Activated naive CD8-positive, alpha-beta T cell treated with anti-CD3 and anti-CD28 coated beads, Interleukin-2, amount 50 U/mL, for 24 hours (primary cell): ENCODE data around the gene ABCA4.
A peak's percentile ranks its signal among the peaks of the same experiment; 100 is the strongest.

Experiments used
- ATAC-seq: fragments of 150-1000 bp; cut with Tn5 transposase; one replicate; pipeline ENCODE4 v1.10.0; 2021
- DNase-seq: peaks from one replicate; pipeline ENCODE4 v3.0.0; 2021
- H3K27ac Mint-ChIP-seq: one replicate; pipeline ENCODE4 v1.8.0; 2021; ENCODE audit warnings: mild to moderate bottlenecking, mixed read lengths
- H3K27me3 Mint-ChIP-seq: one replicate; pipeline ENCODE4 v1.8.0; 2021; ENCODE audit warnings: mixed read lengths
- H3K36me3 Mint-ChIP-seq: one replicate; pipeline ENCODE4 v1.8.0; 2021; ENCODE audit warnings: low read depth, mixed read lengths
- H3K4me1 Mint-ChIP-seq: one replicate; pipeline ENCODE4 v1.8.0; 2021; ENCODE audit warnings: mixed read lengths
- H3K4me3 Mint-ChIP-seq: one replicate; pipeline ENCODE4 v1.8.0; 2021; ENCODE audit warnings: mild to moderate bottlenecking, moderate library complexity, mixed read lengths
- H3K9me3 Mint-ChIP-seq: one replicate; pipeline ENCODE4 v1.8.0; 2021; ENCODE audit warnings: mixed read lengths

Gene ABCA4

DNA sequence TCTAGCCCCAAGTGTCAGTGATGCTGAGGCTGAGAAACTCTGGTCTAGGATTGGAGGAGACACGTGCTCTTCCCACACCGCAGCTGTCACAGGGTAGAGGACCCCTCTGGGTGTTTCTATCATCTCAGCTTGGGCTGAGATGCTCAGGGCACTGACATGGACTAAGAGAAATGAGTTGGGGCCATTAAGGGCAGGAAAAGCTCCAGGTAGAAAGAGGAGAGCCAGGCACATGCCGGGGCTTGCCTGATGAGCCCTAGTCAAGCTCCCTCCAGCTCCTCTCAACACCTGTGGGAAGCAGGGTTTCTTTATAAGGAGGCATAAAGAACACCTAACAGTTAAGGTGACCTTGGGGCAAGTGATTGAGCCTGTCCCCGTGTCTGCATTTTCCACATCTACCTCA is 17.3 kb downstream of the ABCA4 start:
- peaks cover 19% of the 10 kb centered on the region for H3K27me3 Mint-ChIP-seq
- ATAC-seq (no peak), DNase-seq (no peak)
- H3K27ac Mint-ChIP-seq, result no peak overlapping the region
- H3K9me3 Mint-ChIP-seq, result no peaks in the 10 kb centered on the region
- peaks cover 1% of the 10 kb centered on the region for H3K4me1 Mint-ChIP-seq
- H3K4me3 Mint-ChIP-seq, result no peak overlapping the region
- H3K36me3 Mint-ChIP-seq, result no peaks in the 10 kb centered on the region

DNA sequence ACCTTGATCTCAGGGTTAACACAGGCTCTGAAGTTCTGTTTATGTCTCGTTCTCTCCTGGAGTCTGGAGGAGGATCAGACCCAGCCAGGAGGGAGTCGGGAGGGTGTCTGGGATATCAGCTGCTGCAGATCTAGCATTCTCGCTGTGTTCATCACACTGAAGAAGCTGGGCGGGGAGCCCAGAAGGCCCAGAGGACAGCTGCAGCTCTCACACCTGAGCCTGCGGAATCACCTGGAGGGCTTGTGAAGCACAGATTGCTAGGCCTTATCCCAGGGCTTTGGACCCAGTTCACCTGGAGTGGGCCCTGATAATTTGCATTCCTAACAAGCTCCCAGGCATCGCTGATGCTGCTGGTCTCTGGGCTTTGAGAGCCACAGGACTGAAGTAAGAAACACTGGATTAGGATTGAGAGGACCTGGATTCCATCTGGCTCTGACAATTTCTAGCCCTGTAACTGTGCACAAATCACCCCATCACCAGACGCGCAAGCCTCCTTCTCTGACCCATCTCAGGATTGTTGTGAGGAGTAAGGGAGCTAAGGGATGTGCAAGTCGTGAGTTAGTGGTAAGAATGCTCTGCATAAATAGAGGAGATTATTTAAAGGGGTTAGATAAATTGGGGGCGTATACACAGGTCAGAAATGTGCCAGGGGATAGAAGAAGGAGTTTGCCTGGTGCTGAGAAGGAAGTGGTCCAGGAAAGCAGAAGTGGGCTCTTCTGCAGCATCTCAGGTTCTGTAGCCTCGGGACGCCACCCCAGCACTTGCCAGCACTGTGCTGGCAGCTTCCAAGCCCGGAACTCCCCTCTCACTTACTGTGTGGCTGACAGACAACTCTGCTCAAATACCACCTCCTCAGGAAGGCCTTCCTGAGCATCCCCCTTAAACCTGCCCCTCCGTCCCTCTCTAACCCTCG is 19.1 kb downstream of the ABCA4 start:
- H3K36me3 Mint-ChIP-seq, result no peaks in the 10 kb centered on the region
- DNase-seq, result no peak
- H3K9me3 Mint-ChIP-seq, result no peaks in the 10 kb centered on the region
- no peak for ATAC-seq
- no peak overlapping the region for H3K27ac Mint-ChIP-seq
- H3K27me3 Mint-ChIP-seq, result peaks cover 8% of the 10 kb centered on the region
- H3K4me3 Mint-ChIP-seq, result no peak overlapping the region
- peaks cover 1% of the 10 kb centered on the region for H3K4me1 Mint-ChIP-seq

DNA sequence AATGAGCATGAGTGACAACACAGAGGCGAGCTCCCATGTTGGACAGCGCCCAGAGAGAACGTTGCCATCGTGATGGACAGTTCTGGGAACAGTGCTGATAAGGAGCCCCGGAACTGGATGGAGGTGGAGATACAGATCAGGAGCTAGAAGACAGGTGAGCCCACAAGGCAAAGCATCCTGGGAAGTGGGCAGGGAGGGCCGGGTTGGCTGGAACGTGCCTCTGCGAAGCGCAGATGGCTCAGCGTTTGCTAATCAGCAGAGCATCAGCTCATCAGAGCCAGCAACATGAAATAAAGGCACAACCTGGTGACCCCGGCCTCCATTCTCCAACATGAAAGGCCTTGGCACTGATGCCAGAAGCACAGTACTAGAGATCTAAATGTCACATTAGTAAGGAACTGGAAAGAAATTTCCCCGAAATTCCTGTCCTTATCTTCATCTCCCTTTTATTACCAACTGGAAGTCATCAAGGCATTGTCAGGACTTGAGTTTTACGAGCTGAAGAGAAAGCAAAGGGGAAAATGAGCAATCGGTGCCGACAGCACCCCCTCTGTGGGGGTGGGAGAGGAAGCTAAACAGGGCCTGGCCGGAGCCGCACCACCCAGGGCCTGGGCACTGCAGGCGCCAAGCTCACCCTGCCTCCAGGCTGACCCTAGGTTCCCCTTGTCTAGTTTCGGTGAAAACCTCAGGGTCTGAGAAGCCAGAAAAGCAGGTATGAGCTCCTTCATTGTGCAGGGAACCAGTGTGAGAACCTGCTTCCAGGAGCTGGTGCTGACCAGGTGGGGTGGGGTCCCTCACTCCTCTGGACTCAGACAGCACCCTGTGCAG is 19.9 kb downstream of the ABCA4 start:
- peaks cover 1% of the 10 kb centered on the region for H3K4me1 Mint-ChIP-seq
- DNase-seq (no peak), ATAC-seq (peak; percentile 9)
- no peak overlapping the region for H3K4me3 Mint-ChIP-seq
- no peak overlapping the region for H3K27ac Mint-ChIP-seq
- H3K36me3 Mint-ChIP-seq, result no peaks in the 10 kb centered on the region
- H3K27me3 Mint-ChIP-seq, result peaks cover 8% of the 10 kb centered on the region
- H3K9me3 Mint-ChIP-seq, result no peaks in the 10 kb centered on the region

DNA sequence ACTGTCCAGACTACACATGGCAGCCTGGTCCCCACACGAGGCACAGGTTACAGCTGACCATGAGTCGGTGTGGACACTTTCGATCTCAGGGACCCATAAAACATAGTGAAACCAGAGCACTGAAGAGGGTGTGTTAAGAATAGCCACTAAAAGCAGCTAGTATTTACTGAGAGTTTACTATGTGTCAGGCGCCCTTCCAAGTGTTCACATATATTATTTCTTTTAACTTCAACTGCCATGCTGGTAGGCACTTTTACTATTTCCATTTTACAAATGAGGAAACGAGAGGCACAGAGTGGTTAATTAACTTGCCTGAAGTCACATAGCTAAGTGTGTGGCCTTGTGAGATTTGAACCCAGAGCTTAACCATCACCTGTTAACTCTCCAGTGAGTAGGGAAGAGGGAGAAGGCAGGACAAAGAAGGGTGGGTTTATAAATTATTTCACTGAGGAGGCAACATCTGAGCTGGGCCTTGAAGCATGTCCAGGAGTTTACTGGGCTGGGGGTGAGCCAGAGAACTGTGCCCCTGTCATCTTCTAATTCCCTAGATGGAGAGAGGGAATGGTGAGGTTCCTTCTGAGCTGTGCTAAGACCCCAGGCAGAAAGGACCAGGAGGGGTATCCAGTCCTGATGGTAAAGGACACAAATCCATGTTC is 20.7 kb downstream of the ABCA4 start:
- no peak overlapping the region for H3K4me3 Mint-ChIP-seq
- H3K9me3 Mint-ChIP-seq, result no peaks in the 10 kb centered on the region
- H3K27ac Mint-ChIP-seq, result no peak overlapping the region
- DNase-seq (no peak), ATAC-seq (no peak)
- peaks cover 7% of the 10 kb centered on the region for H3K27me3 Mint-ChIP-seq
- H3K4me1 Mint-ChIP-seq, result peaks cover 1% of the 10 kb centered on the region
- no peaks in the 10 kb centered on the region for H3K36me3 Mint-ChIP-seq

DNA sequence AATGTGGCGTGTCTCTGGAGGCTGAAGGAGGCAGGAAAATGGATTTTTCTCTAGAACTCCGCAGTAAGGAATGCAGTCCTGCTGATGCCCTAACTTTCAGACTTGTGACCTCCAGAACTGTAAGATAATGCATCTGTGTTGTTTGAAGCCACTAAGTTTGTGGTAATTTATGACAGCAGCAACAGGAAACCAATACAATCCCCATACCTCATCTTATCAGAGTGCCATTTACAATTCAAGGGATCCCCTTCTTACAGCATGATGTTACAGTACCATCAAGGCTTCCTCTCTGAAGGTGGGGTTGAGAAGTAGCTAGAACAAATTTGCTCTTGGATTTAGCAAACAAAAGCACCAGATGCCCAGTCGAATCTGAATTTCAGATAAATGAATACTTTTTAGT is 21.6 kb downstream of the ABCA4 start:
- no peaks in the 10 kb centered on the region for H3K4me1 Mint-ChIP-seq
- DNase-seq (no peak), ATAC-seq (no peak)
- H3K27me3 Mint-ChIP-seq, result peaks cover 2% of the 10 kb centered on the region
- H3K9me3 Mint-ChIP-seq, result no peaks in the 10 kb centered on the region
- no peak overlapping the region for H3K27ac Mint-ChIP-seq
- H3K36me3 Mint-ChIP-seq, result no peaks in the 10 kb centered on the region
- H3K4me3 Mint-ChIP-seq, result no peak overlapping the region

DNA sequence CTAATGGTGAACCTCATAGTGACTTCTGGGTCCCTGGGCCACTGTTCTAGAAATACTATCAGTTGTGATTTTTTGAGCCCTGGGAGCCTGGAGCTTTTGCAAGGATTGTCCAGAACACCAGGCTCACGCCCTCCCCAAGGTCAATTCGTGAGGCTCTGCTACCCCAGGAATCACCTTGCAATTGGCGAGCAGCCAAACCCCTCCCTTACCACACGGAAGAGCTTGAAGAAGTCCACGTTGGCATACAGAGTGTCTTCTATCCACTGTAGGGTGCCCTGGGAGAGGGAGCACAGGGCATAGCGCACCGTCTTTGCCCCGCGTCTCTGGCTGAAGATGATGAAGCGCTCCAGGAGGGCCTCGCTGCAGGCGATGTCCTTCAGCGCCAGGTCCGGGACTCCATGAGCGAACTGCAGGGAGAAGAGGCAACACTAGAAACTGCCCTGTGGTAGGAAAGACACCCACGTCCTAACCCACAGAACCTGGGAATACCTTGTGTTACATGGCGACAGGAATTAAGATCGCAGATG is 22.3 kb downstream of the ABCA4 start:
- Mint-ChIP-seq H3K36me3 (no peaks in the 10 kb centered on the region), H3K27me3 (peaks cover 2% of the 10 kb centered on the region), H3K4me3 (no peak overlapping the region), H3K9me3 (no peaks in the 10 kb centered on the region), H3K27ac (no peak overlapping the region), H3K4me1 (no peaks in the 10 kb centered on the region)
- ATAC-seq, result no peak
- DNase-seq, result no peak

DNA sequence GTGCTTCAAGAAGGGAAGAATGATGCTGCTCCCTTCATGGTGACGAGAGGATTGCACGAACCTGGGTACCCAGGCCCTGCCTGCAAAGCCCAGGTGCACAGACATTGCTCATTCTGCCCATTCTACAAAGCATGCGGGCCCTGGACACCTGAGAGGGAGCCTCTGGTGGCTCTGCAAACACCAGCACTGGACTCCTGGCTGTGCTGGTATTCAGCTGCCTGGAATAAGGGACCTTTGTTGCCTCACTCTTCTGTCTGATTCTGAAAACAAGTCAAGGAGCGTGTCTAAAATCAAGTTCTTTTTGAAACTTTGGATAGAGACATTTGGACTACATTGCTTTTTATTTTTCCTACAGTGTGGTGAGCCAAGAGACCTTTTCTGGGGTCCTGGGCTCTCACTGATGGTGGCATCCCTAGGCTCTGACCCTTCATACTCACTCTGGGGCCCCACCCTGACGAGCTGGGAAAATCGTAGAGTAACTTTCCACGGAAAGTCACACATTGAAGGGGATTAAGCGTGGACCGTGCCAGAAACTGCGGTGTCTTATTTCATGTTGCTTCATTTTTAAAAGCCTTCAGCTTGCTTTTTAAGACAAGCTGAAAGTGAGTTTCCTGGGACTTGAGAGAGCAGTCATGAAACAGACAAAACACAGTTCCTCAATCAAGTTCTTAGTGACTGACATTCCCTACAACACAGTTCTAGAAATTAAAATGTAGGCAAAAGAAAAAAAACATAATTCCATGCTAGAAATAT is 24.0 kb downstream of the ABCA4 start:
- ATAC-seq (no peak), DNase-seq (no peak)
- Mint-ChIP-seq H3K9me3 (no peaks in the 10 kb centered on the region), H3K27ac (no peak overlapping the region), H3K27me3 (no peaks in the 10 kb centered on the region), H3K4me1 (peaks cover 10% of the 10 kb centered on the region), H3K4me3 (no peak overlapping the region), H3K36me3 (no peaks in the 10 kb centered on the region)

DNA sequence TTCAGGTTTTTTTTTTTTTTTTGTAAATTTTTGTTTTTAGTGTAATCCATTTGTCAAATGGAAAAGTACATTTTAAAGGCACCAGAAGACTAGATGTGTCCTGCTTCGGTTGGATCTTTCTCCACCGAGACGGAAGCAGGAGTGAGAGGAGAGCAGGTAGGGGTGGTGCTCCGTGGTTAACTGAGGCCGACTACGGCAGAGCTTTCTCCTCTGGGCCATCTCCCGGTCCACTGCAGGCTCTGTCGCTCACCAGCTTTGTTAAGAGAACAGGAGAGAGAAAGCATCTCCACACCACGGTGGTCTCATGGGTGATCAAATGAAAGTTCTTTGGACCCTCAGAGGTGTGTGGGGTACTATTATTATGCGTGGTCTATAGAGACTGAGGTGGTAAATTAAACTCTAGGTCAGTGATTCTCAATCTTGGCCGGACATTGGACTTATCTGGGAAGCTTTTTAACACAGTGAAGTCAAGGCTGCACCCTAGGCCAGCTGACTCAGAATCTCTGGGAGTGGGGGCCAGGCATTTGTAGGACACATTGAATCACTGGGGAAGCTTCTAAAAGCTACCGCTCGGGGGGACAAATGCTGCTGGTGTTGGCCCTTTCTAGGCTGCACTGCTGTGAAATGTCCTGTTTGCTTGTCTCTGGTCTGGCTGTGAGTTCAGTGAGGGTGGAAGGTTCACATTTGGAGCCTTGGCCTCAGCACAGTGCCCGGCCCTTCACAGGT is 25.0 kb downstream of the ABCA4 start:
- Mint-ChIP-seq H3K27ac (no peak overlapping the region), H3K36me3 (no peaks in the 10 kb centered on the region), H3K27me3 (no peaks in the 10 kb centered on the region), H3K4me1 (peaks cover 16% of the 10 kb centered on the region), H3K9me3 (no peaks in the 10 kb centered on the region), H3K4me3 (no peak overlapping the region)
- no peak for DNase-seq
- ATAC-seq, result no peak

DNA sequence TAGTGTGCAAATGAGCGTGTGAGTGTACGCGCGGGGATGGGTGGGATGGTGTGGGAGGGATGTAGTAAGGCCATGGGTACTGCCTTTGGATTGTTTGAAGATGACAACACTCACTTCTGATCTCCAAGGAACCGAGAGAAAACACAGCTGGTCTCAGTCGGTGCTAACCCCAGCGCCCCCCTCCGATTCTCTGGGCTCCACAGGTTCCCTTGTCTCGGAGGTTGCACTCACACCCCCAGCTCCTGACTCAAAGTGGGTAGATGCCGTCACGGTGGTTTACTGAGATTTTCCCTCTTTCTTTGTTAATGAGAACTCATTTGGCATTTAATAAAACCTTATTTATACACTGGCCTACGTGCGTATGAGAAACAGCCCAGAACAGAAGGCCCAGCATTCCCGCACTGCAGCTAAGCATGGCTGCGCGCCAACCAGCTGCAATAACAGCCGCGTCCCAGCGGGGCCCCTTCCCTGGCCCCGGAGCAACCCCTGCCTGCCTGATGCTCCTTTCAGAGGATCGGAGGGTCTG is 25.8 kb downstream of the ABCA4 start:
- H3K4me1 Mint-ChIP-seq, result peaks cover 16% of the 10 kb centered on the region
- no peak for DNase-seq
- no peak overlapping the region for H3K27ac Mint-ChIP-seq
- ATAC-seq, result no peak
- H3K27me3 Mint-ChIP-seq, result no peaks in the 10 kb centered on the region
- H3K36me3 Mint-ChIP-seq, result no peaks in the 10 kb centered on the region
- H3K4me3 Mint-ChIP-seq, result no peak overlapping the region
- no peaks in the 10 kb centered on the region for H3K9me3 Mint-ChIP-seq

DNA sequence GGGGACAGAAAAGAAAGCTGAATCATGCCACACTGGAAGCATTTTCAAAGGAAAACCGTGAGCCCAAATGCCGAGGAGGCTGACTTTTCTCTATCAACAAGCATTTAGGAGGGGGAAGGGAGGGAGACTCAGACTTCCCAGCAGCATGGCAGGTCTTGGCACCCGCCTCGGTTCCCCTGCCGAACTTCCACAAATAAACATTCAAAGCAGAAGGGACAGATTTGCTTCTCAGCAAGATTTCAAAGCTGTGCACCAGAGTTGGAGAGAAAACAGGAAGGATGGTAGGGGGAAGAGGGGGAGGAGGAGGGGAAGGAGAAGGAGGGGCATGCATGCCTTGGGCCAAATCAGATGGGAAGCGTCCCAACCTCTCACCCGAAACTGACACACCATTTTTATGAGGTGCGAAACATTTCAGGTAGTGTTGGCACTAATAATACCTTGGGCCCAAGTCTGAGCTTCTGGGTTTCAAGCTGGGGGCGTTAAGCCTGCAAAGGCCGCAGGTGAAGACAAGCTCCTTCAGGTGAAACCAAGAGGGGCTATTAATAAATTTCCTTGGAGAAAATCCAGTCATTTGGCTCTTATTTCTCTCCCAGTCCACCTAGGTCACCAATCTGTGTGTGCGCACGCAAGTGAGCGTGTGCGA is 26.4 kb downstream of the ABCA4 start:
- H3K9me3 Mint-ChIP-seq, result no peaks in the 10 kb centered on the region
- ATAC-seq (no peak), DNase-seq (no peak)
- H3K36me3 Mint-ChIP-seq, result no peaks in the 10 kb centered on the region
- H3K4me1 Mint-ChIP-seq, result peaks cover 16% of the 10 kb centered on the region
- H3K27ac Mint-ChIP-seq, result no peak overlapping the region
- no peaks in the 10 kb centered on the region for H3K27me3 Mint-ChIP-seq
- H3K4me3 Mint-ChIP-seq, result peak overlapping the region; percentile 12

DNA sequence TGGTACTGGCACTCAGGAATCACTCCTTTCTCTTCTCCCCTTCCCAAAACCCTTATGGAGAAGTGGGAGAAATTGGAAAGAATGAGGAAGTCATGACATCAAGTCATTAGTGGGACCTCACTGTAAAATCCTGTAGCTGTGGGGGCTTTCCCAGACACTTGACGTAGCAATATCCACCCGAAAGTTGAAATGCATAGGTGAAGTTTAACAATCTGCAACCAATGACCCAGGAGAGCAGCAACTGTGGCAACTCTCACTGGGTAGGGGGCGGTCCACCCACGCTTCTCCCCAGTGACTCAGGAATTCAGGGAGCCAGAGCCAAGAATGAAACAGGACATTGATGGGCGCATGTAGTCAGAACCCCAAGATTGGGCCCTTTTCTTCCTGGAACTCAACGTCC is 27.0 kb downstream of the ABCA4 start:
- DNase-seq, result no peak
- peaks cover 16% of the 10 kb centered on the region for H3K4me1 Mint-ChIP-seq
- no peak for ATAC-seq
- H3K36me3 Mint-ChIP-seq, result no peaks in the 10 kb centered on the region
- no peaks in the 10 kb centered on the region for H3K9me3 Mint-ChIP-seq
- H3K27ac Mint-ChIP-seq, result no peak overlapping the region
- H3K4me3 Mint-ChIP-seq, result peak overlapping the region; percentile 12
- H3K27me3 Mint-ChIP-seq, result no peaks in the 10 kb centered on the region

DNA sequence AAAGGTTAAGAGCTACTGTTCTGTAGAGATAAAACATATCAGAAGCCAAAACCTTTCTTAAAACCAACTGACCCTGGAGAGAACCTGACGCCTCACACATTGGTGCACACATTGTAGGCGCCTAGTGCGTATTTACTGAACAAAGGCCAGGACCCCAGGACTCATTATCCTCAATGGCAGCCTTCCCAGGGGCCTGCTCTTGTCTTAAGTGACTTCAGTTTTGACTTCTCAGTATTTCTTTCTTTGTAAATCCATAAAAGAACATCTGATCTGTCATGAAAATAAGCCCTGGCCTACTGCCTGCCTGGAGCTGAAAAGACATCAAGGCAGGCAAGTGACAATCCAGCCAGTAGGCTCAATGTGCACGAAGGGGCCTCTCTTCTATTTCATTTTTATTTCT is 27.6 kb downstream of the ABCA4 start:
- Mint-ChIP-seq H3K27ac (no peak overlapping the region), H3K4me3 (no peak overlapping the region), H3K27me3 (no peaks in the 10 kb centered on the region), H3K4me1 (peaks cover 16% of the 10 kb centered on the region), H3K9me3 (no peaks in the 10 kb centered on the region), H3K36me3 (no peaks in the 10 kb centered on the region)
- ATAC-seq (no peak), DNase-seq (no peak)

DNA sequence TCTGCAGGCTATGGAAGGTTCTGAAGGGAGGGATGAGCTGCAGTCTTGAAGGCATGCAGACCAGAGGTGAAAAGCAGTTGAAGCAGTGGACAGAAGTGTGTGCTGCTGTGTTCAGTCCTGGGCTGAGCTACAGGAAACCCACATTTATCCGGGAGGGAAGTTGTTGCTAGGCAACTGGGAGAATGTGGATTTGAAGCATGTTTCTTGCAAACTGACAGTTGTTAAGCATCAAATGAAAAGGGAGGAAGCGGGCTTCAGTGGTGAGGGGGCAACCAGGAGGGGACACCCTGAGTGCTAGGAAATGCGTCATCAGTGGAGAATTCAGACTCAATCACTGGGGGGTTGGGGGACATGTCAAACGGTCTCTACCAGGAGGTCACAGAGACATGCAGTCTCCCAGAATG is 28.7 kb downstream of the ABCA4 start:
- Mint-ChIP-seq H3K36me3 (no peaks in the 10 kb centered on the region), H3K27me3 (no peaks in the 10 kb centered on the region), H3K27ac (peak overlapping the region; percentile 25), H3K4me3 (no peak overlapping the region), H3K4me1 (peaks cover 16% of the 10 kb centered on the region), H3K9me3 (no peaks in the 10 kb centered on the region)
- ATAC-seq (peak; percentile 42), DNase-seq (no peak)
